HUES64 (cell line): ENCODE results near the gene PSMD14.

Source experiments
- H3K27ac ChIP-seq: 2 replicates; pipeline ENCODE4 v1.7.0; 2013; ENCODE audit warnings: low read depth, low read length, inconsistent platforms
- H3K27me3 ChIP-seq: 2 replicates; pipeline ENCODE4 v1.6.1; 2013; ENCODE audit warnings: mild to moderate bottlenecking, low read length; ENCODE audit not compliant: insufficient read depth
- H3K36me3 ChIP-seq: 2 replicates; pipeline ENCODE4 v1.6.1; 2013; ENCODE audit warnings: mild to moderate bottlenecking, low read length; ENCODE audit not compliant: insufficient read depth
- H3K4me1 ChIP-seq: 2 replicates; pipeline ENCODE4 v1.6.1; 2013; ENCODE audit warnings: mild to moderate bottlenecking, low read length, moderate library complexity; ENCODE audit not compliant: insufficient read depth
- H3K4me3 ChIP-seq: 2 replicates; pipeline ENCODE4 v1.5.1; 2013; ENCODE audit warnings: mild to moderate bottlenecking, low read length, moderate library complexity
- H3K9ac ChIP-seq: 2 replicates; pipeline ENCODE4 v1.6.1; 2013; ENCODE audit warnings: mild to moderate bottlenecking, low read depth, low read length
- H3K9me3 ChIP-seq: 2 replicates; pipeline ENCODE4 v1.6.1; 2013; ENCODE audit warnings: low read depth, low read length; ENCODE audit not compliant: insufficient read depth
- WGBS: fragments of 150-250, 120-280 bp; methylation state at CpG from one replicate; pipeline ENCODE4 v1.1.7; 2013; ENCODE audit warnings: missing lambda C conversion rate; 5-methylcytosine and 5-hydroxymethylcytosine counted together

PSMD14 gene

GRCh38 chr2:161303535-161304050 is 4.6 kb upstream of the PSMD14 start:
- peaks cover 6% of the 10 kb centered on the region; the same call in 1 of the 2 replicates for H3K4me1 ChIP-seq
- no peak overlapping the region for H3K9ac ChIP-seq
- no peaks in the 10 kb centered on the region for H3K36me3 ChIP-seq
- WGBS = no CpG with 5 or more reads among the region's 1 CpG
- H3K27me3 ChIP-seq = no peaks in the 10 kb centered on the region
- H3K27ac ChIP-seq = no peak overlapping the region
- H3K4me3 ChIP-seq = no peak overlapping the region
- H3K9me3 ChIP-seq = 0 out of 2 replicates have a peak, but pooled peaks cover 6% of the 10 kb centered on the region

GRCh38 chr2:161306919-161307318 is 1.3 kb upstream of the PSMD14 start:
- Histone ChIP-seq H3K36me3 (peaks cover 3% of the 10 kb centered on the region; the same call in 1 of the 2 replicates), H3K27ac (no peak overlapping the region), H3K27me3 (no peaks in the 10 kb centered on the region), H3K9me3 (0 out of 2 replicates have a peak, but pooled peaks cover 6% of the 10 kb centered on the region), H3K4me1 (peaks cover 11% of the 10 kb centered on the region; the same call in 1 of the 2 replicates), H3K9ac (no peak overlapping the region), H3K4me3 (peak overlapping the region; percentile 77; the same call in 1 of the 2 replicates)
- 60% methylated on average over 4 of the region's 6 CpGs for WGBS

GRCh38 chr2:161307676-161308075 is 549 bp upstream of the PSMD14 start:
- Histone ChIP-seq H3K9ac (peak overlapping the region; percentile 93), H3K4me1 (peaks cover 11% of the 10 kb centered on the region; the same call in 1 of the 2 replicates), H3K9me3 (0 out of 2 replicates have a peak, but pooled peaks cover 6% of the 10 kb centered on the region), H3K36me3 (peaks cover 3% of the 10 kb centered on the region; the same call in 1 of the 2 replicates), H3K4me3 (peak overlapping the region; percentile 77), H3K27ac (peak overlapping the region; percentile 96; the same call in 1 of the 2 replicates), H3K27me3 (no peaks in the 10 kb centered on the region)
- WGBS = 45% methylated on average over 6 of the region's 6 CpGs

GRCh38 chr2:161312996-161313395 is 4.8 kb downstream of the PSMD14 start:
- WGBS = 97% methylated on average over 2 of the region's 3 CpGs
- H3K27me3 ChIP-seq = no peaks in the 10 kb centered on the region
- H3K4me1 ChIP-seq = peaks cover 5% of the 10 kb centered on the region; the same call in 1 of the 2 replicates
- peaks cover 29% of the 10 kb centered on the region for H3K36me3 ChIP-seq
- H3K4me3 ChIP-seq = no peak overlapping the region
- H3K9me3 ChIP-seq = no peaks in the 10 kb centered on the region
- H3K9ac ChIP-seq = no peak overlapping the region
- no peak overlapping the region for H3K27ac ChIP-seq

- no peak overlapping the region for H3K27ac ChIP-seq
- H3K4me1 ChIP-seq = no peaks in the 10 kb centered on the region
- H3K4me3 ChIP-seq = no peak overlapping the region
- no peak overlapping the region for H3K9ac ChIP-seq
- no peaks in the 10 kb centered on the region for H3K9me3 ChIP-seq
- H3K27me3 ChIP-seq = no peaks in the 10 kb centered on the region
- peaks cover 48% of the 10 kb centered on the region for H3K36me3 ChIP-seq
Measured at GRCh38 chr2:161315380-161315779, 7.2 kb downstream of the PSMD14 start.

GRCh38 chr2:161316701-161317100 is 8.5 kb downstream of the PSMD14 start:
- no peak overlapping the region for H3K4me3 ChIP-seq
- no peak overlapping the region for H3K9ac ChIP-seq
- no peaks in the 10 kb centered on the region for H3K9me3 ChIP-seq
- peaks cover 55% of the 10 kb centered on the region for H3K36me3 ChIP-seq
- H3K27ac ChIP-seq = no peak overlapping the region
- H3K4me1 ChIP-seq = peaks cover 6% of the 10 kb centered on the region
- H3K27me3 ChIP-seq = no peaks in the 10 kb centered on the region

- H3K27me3 ChIP-seq = no peaks in the 10 kb centered on the region
- no peak overlapping the region for H3K9ac ChIP-seq
- H3K4me3 ChIP-seq = no peak overlapping the region
- WGBS = 83% methylated on average over 6 of the region's 6 CpGs
- H3K27ac ChIP-seq = no peak overlapping the region
- no peaks in the 10 kb centered on the region for H3K9me3 ChIP-seq
- H3K4me1 ChIP-seq = peaks cover 13% of the 10 kb centered on the region
- H3K36me3 ChIP-seq = peaks cover 79% of the 10 kb centered on the region
Measured at GRCh38 chr2:161321944-161322648, 13.9 kb downstream of the PSMD14 start.

- Histone ChIP-seq H3K4me1 (peaks cover 13% of the 10 kb centered on the region), H3K9ac (no peak overlapping the region), H3K36me3 (peaks cover 61% of the 10 kb centered on the region), H3K27me3 (no peaks in the 10 kb centered on the region), H3K9me3 (no peaks in the 10 kb centered on the region), H3K4me3 (no peak overlapping the region), H3K27ac (no peak overlapping the region)
Measured at GRCh38 chr2:161324876-161325275, 16.7 kb downstream of the PSMD14 start.

GRCh38 chr2:161327582-161327981 is 19.4 kb downstream of the PSMD14 start:
- Histone ChIP-seq H3K4me3 (no peak overlapping the region), H3K9me3 (no peaks in the 10 kb centered on the region), H3K9ac (no peak overlapping the region), H3K36me3 (peaks cover 39% of the 10 kb centered on the region), H3K27ac (no peak overlapping the region), H3K4me1 (no peaks in the 10 kb centered on the region), H3K27me3 (no peaks in the 10 kb centered on the region)
- WGBS = no CpG with 5 or more reads among the region's 1 CpG

GRCh38 chr2:161332371-161332967 is 24.2 kb downstream of the PSMD14 start:
- no peak overlapping the region for H3K4me3 ChIP-seq
- H3K4me1 ChIP-seq = no peaks in the 10 kb centered on the region
- H3K9me3 ChIP-seq = no peaks in the 10 kb centered on the region
- H3K9ac ChIP-seq = no peak overlapping the region
- H3K36me3 ChIP-seq = peaks cover 3% of the 10 kb centered on the region
- H3K27me3 ChIP-seq = no peaks in the 10 kb centered on the region
- no peak overlapping the region for H3K27ac ChIP-seq

GRCh38 chr2:161335626-161336025 is 27.4 kb downstream of the PSMD14 start:
- H3K4me1 ChIP-seq = no peaks in the 10 kb centered on the region
- no peak overlapping the region for H3K27ac ChIP-seq
- no peak overlapping the region for H3K9ac ChIP-seq
- 94% methylated on average over 2 of the region's 2 CpGs for WGBS
- no peak overlapping the region for H3K4me3 ChIP-seq
- H3K27me3 ChIP-seq = no peaks in the 10 kb centered on the region
- H3K36me3 ChIP-seq = no peaks in the 10 kb centered on the region
- H3K9me3 ChIP-seq = no peaks in the 10 kb centered on the region
